ENCODE measurements around the gene PTGFRN. TPM values are rescaled to one million over a fixed set of nuclear protein-coding genes. Genes with fewer than 3 reads are reported as not detected.

Gene PTGFRN
- total RNA-seq, 1 donor from 2014 or later = 93.6 TPM

DNA sequence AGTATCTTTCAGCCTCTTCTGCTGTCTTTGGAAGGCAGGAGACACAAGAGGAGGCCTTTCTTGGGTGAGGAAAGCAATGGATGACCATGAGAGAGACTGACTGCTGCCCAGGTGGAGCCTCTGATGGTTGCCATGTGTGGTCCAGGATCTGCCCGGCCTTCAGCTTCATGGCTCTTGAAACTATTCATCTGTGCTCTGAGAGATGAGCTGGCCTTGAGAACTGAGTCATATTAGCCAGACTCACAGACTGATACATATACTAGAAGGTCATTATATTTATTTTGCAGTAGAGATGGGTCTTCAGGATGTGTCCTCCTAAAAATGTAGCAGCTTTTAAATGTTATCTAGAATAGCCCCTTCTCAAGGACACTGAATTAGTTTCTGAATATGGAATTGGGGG is 33.7 kb downstream of the PTGFRN start:
- no peak for DNase-seq (ENCODE audit: low spot score)

- no peak for DNase-seq (ENCODE audit: low spot score)
Observed at GRCh38 chr1:116944613-116945012, 34.9 kb downstream of the PTGFRN start.

- DNase-seq (ENCODE audit: low spot score) = no peak
Observed at GRCh38 chr1:116945421-116945820, 35.7 kb downstream of the PTGFRN start.

DNA sequence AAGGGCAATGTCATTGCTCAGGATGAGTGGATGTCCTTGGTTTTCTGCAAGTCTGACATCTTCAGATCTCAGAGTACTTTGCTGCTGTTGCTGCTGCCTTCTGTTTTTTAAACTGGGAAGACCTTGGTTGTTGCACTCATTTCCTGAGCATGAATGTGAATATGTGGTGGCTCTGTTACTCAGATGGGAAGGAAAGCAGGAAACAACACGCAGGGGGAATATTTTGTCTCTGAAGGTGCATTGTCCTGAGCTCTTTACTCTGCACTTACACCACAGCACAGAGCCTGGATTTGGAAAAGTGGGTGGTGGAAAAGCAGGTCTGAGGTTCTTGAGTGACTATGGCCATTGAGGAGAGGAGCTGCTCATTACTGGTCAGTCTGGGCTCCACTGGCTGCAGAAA is 36.3 kb downstream of the PTGFRN start:
- no peak for DNase-seq (ENCODE audit: low spot score)

DNA sequence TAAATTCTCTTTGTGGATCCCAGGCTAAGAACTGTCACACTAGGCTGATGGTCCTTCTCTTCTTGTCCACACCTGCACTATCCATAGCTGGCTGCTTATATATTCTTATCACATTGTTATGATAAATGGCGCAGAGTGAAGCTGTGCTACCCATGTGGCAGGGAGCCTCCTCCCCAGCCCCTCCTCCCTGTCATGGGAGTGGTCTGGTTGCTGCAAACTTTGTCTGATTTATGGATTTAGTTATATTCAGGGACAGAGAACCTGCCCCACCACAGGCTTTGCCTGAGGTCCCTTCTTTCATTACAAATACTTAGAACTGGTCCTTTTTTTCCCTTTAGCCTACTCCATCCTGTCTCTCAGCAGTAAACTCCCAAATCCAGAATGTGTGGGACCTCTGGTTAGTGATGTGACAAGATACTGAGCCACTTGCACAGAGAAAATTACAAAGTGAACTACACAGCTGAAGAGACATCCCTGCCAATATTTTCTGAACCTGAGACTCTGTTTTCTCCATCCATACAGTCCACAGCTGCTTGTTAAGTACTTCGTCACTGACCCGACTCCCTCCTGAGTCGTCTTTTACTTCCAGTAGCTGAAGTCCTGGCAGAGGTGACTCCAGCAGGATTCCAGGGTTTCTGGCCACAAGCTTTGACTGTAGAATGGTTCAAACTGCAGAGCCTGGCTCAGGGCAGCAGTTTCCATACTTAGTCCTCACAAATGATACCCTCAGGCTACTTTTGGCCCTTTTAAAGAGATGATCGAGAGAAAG is 37.6 kb downstream of the PTGFRN start:
- DNase-seq (ENCODE audit: low spot score) = no peak

- DNase-seq (ENCODE audit: low spot score) = no peak
Observed at GRCh38 chr1:116948046-116948445, 38.3 kb downstream of the PTGFRN start.

GRCh38 chr1:116948642-116949041 is 38.9 kb downstream of the PTGFRN start:
- DNase-seq (ENCODE audit: low spot score) = no peak

DNA sequence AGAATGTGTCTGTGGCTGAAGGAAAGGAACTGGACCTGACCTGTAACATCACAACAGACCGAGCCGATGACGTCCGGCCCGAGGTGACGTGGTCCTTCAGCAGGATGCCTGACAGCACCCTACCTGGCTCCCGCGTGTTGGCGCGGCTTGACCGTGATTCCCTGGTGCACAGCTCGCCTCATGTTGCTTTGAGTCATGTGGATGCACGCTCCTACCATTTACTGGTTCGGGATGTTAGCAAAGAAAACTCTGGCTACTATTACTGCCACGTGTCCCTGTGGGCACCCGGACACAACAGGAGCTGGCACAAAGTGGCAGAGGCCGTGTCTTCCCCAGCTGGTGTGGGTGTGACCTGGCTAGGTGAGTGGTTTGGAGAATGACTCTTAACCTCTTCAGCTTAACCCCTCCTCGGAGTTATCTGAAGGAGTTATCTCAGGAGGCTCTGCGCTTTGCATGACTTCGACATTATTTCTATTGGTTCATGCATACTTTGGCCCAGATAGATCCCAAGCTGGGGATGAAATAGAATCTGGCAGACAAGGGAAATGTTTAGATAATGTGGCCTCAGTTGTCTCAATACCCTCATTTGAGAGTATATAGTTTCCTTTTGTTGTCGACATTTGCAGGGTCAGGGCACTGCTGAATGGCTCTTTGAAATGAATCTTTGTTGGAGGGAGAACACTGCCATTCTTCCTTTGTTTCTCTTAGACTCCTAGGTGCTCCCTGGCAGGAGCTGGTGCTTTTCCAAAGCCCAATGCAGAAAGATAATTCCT is 39.7 kb downstream of the PTGFRN start:
- no peak for DNase-seq (ENCODE audit: low spot score)

GRCh38 chr1:116950517-116951199 is 40.9 kb downstream of the PTGFRN start:
- no peak for DNase-seq (ENCODE audit: low spot score)

DNA sequence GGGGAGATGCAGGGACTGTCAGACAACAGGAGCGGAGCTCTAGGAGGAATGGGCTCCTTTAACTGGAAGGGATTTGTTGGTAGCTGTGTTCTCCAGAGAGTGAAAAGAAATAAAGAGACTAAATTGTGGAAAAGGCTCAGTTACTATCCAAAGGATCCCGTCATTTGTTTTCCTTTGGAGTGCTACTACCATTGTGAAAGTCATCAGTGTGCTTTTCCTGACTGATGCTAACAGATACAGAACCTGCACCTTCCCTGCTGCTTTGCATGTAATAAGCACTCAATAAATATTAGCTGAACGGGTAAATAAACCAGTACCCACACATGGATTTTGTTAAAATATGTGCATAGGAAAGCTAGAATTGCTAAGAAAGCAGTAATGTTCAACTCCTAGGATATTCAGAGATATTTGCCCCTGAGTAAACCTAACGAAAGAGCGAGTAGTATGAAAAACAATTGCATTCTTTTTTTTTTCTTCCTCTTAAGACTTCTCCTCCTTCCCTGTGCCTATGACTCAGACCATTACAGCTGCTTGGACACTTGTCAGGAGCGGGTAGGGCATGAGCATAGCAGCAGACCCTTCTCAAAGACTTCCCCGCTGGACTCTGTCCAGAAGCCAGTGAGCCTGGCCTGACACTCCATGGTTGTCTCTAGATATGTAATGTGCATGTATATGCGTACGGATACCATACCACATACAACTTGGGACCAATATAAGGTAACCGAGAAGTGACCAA is 41.7 kb downstream of the PTGFRN start:
- peak; percentile 18 for DNase-seq (ENCODE audit: low spot score)

- DNase-seq (ENCODE audit: low spot score) = no peak
Observed at GRCh38 chr1:116952738-116953275, 43.1 kb downstream of the PTGFRN start.

- DNase-seq (ENCODE audit: low spot score) = no peak
Observed at GRCh38 chr1:116954440-116954839, 44.7 kb downstream of the PTGFRN start.

- DNase-seq (ENCODE audit: low spot score) = no peak
Observed at GRCh38 chr1:116956378-116956777, 46.7 kb downstream of the PTGFRN start.

- DNase-seq (ENCODE audit: low spot score) = no peak
Observed at GRCh38 chr1:116957646-116958045, 47.9 kb downstream of the PTGFRN start.

GRCh38 chr1:116958110-116958509 is 48.4 kb downstream of the PTGFRN start:
- no peak for DNase-seq (ENCODE audit: low spot score)

GRCh38 chr1:116958977-116959376 is 49.3 kb downstream of the PTGFRN start:
- DNase-seq (ENCODE audit: low spot score) = no peak

GRCh38 chr1:116961606-116962005 is 51.9 kb downstream of the PTGFRN start:
- no peak for DNase-seq (ENCODE audit: low spot score)

DNA sequence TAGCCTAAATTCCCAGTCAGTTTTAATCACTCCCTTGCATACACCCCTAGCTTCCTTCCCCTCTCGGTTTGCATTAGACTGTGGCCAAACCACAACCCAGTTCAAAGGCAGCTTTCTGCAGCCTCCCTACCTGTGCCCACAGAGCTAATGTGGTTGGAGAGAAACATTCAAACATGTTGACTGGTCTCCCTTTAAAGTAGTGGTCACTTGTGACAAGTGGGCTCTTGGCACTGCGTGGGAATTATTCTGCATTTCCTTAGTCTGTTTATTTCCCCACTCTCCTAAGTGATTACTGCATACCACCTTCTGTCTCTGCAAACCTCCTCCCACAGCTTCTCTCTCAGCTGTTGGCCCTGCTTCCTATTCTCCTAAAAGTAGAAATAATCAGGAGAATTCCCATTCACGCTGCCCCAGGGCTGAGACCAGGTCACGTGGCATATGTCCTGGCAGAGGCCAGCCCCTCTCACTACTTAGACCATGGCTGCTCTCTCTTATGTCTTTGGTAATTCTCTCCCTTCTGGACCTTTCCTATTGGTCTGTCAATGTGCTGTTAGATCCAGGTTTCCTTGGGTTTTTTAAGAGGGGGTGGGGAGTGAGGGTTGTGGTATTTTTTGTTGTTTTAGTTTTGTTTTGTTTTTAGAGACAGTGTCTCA is 53.4 kb downstream of the PTGFRN start:
- DNase-seq (ENCODE audit: low spot score) = no peak

DNA sequence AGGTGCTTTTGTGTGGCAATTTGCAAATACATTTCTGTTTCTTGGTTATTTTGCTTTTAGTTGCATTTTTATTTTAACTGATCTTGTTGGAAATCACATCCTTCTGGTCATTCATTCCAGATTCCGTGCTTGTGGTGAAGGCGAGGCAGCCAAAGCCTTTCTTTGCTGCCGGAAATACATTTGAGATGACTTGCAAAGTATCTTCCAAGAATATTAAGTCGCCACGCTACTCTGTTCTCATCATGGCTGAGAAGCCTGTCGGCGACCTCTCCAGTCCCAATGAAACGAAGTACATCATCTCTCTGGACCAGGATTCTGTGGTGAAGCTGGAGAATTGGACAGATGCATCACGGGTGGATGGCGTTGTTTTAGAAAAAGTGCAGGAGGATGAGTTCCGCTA is 57.1 kb downstream of the PTGFRN start:
- DNase-seq (ENCODE audit: low spot score) = no peak

- DNase-seq (ENCODE audit: low spot score) = no peak
Observed at GRCh38 chr1:116968724-116969123, 59.0 kb downstream of the PTGFRN start.

DNA sequence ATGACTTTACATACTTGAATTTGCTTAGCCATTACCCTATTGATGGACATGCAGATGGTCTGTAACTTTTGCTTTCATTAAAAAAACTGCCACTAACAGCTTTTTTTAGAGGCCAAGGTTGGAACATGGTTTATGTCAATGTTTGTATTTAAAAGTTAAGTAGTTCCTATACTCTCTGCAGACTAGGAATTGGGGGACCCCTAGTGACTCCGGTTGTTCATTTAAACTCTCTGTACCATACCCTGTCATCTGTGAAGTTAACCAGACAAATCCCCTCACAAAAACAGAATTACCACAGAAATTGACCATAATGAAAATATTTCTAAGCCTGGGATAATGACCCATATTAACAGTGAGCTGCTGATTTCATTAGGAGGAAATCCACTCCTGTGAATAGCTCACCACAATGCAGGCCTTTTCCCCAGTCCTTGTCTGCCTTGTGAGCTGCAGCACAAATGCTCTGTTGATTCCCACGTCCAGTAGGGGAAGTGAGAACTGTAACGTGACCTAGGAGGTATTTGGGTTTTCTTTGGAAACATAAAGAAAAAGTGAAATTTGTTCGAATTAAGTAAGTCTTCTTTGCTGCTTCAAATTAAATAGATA is 61.6 kb downstream of the PTGFRN start:
- no peak for DNase-seq (ENCODE audit: low spot score)

Data from mucosa of gallbladder (tissue), 1 donor.